Hematopoietic multipotent progenitor cell (in vitro differentiated cells): ENCODE data around the gene BSG. TPM values are rescaled to one million over a fixed set of nuclear protein-coding genes. Genes with fewer than 3 reads are reported as not detected.

ENCODE experiments used
- DNase-seq, 3 donors: peaks; one replicate each; pipeline ENCODE4 v3.0.0-alpha.2; 2011 to 2015; ENCODE audit warnings: low read depth in 2 of 3, low spot score in 2 of 3
- total RNA-seq: library from RNA; depleted of rRNA; stranded (reverse); fragments of >200 nt; gene quantifications from one replicate; pipeline ENCODE4 v1.2.3, GENCODE V29; 2012

BSG gene
- total RNA-seq, 1 donor, result 254 TPM

GRCh38 chr19:570937-571565 lies 1.3 kb upstream of the BSG start:
- peak in 2 of 3 donors; percentile 69 to 78 for DNase-seq

DNA sequence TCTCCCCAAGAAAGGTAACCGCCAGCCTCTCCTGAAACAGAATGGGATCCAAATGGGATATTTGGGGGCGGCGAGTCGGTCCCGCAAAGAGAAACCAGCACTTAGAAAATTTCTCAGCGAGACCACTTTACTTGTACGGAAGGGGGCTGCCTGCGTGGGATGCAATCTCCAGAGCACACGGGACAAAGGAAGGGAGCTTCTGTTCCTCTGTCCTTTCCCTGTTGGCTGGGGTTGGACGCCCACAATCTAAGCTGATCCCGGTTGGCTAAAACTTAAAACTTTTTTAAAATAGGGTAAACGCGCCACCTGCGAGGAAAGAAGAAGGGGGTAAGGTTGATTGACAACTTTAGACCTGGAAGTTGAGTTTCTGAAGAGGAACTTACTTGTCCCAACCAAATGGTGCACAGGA lies 826 bp upstream of the BSG start:
- DNase-seq, result peak in 1 of 3 donors; percentile 60

GRCh38 chr19:572743-573518 lies 535 bp downstream of the BSG start:
- peak in 1 of 3 donors; percentile 21 for DNase-seq

GRCh38 chr19:573519-573825 lies 1.1 kb downstream of the BSG start:
- no peak for DNase-seq

DNA sequence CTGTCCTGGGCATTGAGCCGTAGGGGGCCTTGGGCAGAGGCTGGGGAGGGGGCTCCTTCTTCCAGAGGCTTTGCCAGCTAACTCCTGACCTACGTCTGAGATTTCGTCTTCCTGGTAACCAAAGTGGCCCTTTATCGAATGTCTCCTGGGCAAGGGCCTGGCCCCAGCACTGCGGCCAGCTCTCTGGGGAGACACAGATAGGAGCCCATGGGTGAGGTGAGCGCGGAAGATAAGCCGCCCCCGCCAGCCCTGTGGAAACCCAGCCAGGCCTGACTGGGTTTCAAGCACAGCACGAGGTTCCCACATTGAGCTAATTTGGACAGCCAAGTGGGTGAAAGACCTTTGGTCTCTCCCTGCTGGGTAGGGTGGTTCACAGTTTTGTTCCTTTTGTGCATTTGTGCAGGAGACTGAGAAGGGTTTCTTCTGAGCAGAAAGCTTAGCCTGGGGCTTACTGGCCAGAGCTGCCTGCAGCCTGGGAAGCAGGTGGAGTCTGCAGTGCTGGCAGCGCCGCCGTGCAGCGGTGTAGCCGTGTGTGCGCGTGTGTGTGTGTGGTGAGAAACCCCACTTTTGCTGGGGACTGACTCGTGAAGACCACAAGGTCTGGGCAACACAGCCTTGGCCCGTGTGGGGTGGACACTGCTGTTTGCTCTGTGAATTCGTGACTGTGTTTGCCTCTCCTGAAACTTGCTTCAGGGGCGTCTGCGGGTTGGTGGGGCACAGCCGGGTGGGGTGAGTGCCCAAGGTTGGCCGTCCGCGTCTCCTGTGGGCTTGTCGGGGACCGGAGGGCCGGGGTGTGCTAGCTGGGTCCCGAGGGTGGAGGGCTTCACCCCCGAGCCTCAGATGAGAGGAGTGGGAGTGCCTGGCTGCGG lies 2.5 kb downstream of the BSG start:
- no peak for DNase-seq

GRCh38 chr19:575527-576506 lies 3.4 kb downstream of the BSG start:
- no peak for DNase-seq

DNA sequence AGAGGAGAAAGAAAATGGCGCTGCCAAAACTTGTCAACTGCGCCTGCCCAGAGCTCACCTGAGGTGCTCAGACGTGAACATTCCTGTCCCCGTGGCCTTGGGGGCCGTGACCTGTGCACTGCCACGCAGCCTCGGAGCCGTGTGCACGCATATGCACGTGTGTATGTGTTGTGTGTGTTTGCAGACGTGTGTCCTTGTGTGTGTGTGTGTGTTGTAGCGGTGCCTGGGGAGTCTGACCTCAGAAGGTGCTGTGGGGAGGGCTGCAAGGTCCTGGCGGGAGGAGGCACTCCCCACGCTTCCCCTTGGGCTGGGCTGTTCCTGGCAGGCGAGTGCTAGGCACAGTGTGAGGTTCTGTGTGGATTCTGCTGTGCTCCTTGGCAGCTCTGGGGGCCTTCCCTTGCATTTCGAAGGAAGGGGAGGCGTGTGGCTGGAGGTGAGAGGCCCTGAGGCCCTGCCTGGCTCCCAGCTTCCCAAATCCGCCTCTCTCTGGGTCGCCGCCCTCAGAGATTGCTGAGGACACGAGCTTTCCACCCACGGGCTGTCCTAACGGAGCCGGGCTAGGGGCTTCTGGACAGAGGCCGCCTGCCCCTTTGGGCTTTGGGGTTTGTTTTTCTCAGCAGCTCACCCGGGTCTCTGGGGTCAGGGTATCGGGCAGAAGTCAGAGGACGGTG lies 4.5 kb downstream of the BSG start:
- no peak for DNase-seq

DNA sequence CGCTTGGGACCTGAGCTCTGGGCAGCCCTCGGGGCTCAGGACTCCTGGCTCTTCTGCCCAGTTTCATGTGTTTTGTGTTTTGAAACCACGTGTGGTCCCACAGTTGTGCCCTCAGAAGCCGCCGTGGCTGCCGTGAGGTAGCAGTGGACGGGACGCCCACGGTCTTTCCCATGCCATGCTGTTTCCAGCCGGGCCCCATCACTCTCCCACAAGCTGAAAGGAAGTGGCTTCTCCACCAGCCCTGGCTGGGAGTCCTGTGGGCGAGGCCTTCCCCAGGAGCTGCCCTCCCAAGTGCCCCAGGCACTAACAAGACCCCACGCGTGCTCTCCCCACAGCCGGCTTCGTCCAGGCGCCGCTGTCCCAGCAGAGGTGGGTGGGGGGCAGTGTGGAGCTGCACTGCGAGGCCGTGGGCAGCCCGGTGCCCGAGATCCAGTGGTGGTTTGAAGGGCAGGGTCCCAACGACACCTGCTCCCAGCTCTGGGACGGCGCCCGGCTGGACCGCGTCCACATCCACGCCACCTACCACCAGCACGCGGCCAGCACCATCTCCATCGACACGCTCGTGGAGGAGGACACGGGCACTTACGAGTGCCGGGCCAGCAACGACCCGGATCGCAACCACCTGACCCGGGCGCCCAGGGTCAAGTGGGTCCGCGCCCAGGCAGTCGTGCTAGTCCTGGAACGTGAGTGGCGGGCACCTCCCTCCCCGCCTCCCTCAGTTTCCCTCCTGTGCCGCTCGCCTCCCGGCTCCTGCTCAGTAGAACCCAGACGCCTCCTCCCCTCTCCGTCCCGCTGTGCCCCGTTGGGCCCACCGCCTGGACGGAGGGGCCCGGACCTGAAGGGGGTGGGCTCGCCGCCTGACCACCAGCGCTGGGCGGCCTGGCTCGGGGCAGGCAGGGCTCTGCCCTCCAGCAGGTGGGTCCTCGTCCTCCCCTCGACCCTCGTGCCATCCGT lies 5.3 kb downstream of the BSG start:
- no peak for DNase-seq

- DNase-seq, result no peak
Observed at GRCh38 chr19:579111-579841, 6.9 kb downstream of the BSG start.

DNA sequence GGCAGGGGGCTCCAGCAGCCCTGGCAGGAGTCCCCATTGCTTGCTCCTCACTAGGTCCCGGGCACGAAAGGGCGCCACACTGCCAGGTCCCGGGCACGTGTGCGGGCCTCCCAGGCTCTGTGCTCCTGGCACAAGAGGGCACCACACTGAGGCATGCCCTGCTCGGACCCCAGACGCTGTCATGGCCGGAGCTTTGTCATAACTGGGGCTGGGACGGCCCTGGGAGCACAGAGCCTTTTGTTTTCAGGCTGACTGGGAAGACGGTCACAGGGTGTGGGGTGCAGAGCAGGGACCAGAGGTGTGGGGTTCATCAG lies 7.4 kb downstream of the BSG start:
- DNase-seq, result no peak

DNA sequence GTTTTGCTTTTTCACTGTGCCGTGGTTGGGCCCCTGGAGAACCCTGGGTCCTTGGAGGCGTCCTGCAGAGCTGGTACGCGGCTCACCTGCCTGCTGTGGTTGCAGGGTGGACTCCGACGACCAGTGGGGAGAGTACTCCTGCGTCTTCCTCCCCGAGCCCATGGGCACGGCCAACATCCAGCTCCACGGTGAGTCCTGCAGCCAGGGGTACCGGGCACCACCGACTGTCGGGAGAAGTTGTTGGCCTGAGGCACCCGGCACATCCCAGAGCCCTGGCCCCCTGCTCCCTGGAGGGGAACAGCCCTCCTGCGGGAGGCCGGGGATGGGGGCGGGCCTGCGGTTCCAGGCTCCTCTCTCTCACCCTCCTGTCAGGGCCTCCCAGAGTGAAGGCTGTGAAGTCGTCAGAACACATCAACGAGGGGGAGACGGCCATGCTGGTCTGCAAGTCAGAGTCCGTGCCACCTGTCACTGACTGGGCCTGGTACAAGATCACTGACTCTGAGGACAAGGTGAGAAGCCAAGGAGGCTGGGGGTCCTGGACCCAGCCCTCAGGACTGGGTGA lies 8.0 kb downstream of the BSG start:
- no peak for DNase-seq

DNA sequence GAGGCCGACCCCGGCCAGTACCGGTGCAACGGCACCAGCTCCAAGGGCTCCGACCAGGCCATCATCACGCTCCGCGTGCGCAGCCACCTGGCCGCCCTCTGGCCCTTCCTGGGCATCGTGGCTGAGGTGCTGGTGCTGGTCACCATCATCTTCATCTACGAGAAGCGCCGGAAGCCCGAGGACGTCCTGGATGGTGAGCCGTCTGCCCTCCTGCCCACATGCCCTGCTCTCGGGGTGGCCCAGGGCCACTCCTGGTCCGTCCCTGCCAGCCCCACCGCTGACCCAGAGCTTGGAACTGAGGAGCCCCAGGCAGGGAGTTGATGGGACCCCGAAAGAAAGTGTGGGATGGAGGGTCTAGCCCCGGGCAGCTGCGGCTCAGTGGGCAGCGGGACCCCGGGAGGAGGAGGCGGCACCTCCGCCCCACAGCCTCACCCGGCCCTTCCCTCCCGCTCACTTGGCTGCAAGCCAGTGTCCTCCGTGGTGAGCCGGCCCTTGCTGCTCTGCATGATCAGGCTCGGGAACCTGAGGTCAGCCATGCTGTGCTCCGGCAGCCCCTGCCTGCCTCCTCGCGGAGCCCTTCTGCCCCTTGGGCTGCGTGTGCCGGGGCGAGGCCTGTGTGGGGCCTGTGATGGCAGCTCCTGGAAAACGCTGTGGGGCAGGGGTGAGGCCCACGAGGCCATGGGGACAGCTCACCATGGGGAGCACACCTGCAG lies 9.2 kb downstream of the BSG start:
- no peak for DNase-seq

GRCh38 chr19:582497-583197 lies 10.3 kb downstream of the BSG start:
- no peak for DNase-seq

DNA sequence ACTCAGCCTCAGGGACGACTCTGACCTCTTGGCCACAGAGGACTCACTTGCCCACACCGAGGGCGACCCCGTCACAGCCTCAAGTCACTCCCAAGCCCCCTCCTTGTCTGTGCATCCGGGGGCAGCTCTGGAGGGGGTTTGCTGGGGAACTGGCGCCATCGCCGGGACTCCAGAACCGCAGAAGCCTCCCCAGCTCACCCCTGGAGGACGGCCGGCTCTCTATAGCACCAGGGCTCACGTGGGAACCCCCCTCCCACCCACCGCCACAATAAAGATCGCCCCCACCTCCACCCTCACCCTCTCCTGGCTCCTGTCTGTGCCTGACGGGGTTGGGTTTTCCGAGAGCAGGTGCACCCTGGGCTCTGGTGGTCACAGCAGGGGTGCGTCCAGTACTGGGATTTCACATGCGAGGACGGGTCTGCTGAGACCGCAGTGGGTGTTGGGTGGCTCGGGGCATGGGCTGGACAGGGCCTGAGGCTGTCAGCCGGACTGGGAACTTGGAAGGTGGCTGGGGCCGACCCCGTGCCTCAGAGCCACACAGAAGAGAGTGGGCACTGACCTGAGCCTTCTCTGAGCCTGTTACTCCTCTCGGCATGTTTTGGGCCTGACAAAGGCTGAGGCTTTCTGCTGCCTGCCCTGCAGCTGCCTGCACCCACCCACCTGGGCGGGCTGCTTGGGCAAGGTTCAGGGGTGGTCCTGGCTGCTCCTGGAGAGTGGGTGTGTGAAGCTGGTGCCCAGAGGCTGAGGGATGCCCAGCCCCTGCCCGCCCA lies 11.0 kb downstream of the BSG start:
- no peak for DNase-seq

DNA sequence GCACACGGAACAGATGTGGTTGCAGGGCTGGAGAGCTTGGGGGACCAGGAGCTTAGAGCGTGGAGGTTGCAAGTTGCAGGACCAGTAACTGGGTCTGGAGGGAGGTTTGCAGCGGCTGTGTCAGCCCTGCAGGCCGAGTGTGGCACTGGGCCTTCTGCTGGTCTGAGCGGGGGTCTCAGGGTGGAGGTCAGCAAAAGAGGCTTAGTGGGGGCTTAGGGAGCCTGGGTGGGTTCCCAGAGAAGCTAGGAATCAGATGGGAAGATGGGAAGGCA lies 11.5 kb downstream of the BSG start:
- no peak for DNase-seq
